ENCODE results near the gene DONSON. TPM values are rescaled to one million over a fixed set of nuclear protein-coding genes. Genes with fewer than 3 reads are reported as not detected.
"Not testable (repeated sequence)": the region's sequence is repeated elsewhere in the genome, so short reads cannot be mapped to it uniquely, and the experiment has no call there.

DONSON gene, protein sequence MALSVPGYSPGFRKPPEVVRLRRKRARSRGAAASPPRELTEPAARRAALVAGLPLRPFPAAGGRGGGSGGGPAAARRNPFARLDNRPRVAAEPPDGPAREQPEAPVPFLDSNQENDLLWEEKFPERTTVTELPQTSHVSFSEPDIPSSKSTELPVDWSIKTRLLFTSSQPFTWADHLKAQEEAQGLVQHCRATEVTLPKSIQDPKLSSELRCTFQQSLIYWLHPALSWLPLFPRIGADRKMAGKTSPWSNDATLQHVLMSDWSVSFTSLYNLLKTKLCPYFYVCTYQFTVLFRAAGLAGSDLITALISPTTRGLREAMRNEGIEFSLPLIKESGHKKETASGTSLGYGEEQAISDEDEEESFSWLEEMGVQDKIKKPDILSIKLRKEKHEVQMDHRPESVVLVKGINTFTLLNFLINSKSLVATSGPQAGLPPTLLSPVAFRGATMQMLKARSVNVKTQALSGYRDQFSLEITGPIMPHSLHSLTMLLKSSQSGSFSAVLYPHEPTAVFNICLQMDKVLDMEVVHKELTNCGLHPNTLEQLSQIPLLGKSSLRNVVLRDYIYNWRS
- 44.7 and 63.5 TPM in 2 replicates for total RNA-seq (2014; rRNA removed; shearing (Covaris generic); ENCODE audit: low replicate concordance)

DNA sequence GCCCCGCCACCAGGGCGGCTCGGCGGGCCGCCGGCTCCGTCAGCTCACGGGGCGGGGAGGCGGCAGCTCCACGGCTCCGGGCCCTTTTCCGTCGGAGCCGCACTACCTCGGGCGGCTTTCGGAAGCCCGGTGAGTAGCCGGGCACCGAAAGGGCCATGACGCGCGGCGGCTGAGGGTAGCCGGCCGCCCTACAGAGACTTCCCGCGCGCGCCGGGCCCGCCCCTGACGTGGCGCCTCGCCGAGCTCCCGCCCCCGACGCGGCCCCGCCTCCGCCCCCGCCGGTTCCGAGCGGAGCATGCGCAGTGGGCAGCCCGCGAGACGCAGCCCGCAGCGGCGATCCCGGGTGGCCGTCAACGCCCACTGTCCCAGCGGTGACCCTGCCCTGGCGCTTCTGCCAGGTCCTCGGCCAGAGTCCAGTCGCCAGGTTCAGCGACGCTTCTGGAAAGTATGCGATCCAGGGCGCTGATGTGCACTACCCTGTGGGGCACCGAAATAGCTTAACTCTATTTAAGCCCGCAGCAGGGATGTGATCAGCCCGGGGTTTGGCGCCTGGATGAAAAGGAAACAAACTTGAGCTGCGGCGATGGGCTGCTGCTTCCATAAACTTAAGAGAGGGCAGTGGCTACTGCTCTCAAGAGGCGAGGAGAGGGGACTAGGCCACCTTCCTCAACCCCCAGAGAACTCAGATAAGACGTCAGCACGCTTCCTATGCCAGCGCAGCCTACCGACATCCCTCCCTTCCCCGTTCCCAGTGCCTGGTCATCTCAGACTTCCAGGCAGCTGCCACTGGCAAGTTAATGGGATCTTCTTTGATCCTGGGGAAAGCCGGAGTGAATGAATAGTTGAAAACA, at the start of gene DONSON:
DONSON (minus strand) TSS at position 200 of the 851 bp plus-strand sequence; CDS start at position 157, 43 bp downstream.
- in situ Hi-C loops (cut with HindIII; ENCODE audit: low pct_unique_long_range_greater_than_20kb, low sequenced_read_pairs): no loop called here
- peak; percentile 84 for DNase-seq (ENCODE audit: low read depth)

DNA sequence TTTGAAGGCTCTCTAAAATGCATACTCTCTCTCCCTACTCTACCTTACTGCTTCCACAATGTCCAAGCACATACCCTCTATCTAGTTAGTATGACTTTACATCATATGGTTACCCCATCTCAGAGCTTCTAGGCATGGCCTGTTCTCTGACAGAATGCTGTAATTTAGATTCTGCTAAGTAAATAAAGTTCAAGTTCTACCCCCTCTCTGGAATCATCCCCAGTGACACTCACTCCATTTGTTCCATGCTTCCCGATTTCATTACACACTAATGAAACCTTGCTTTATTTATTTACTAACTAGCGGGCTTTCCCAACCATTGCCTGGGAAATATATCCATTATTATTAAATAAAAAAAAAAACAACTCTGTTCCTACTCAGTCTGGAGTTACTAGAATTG, 45.8 kb upstream of the DONSON start:
- in situ Hi-C loops (cut with HindIII; ENCODE audit: low pct_unique_long_range_greater_than_20kb, low sequenced_read_pairs): no loop called here
- DNase-seq (ENCODE audit: low read depth): no peak

DNA sequence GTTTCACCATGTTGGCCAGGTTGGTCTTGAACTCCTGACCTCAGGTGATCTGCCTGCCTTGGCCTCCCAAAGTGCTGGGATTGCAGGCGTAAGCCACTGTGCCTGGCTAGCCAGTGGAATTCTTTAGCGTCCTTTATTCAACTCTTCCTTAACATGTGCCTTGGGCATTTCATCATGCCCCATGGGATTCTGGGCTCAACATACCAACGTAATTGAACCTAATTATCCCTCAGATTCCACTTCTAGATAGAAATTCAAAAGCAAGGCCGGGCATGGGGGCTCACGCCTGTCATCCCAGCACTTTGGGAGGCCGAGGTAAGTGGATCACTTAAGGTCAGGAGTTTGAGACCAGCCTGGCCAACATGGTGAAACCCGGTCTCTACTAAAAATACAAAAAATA, 37.7 kb upstream of the DONSON start:
- DNase-seq (ENCODE audit: low read depth); in situ Hi-C loops (cut with HindIII; ENCODE audit: low pct_unique_long_range_greater_than_20kb, low sequenced_read_pairs): not testable (repeated sequence)

DNA sequence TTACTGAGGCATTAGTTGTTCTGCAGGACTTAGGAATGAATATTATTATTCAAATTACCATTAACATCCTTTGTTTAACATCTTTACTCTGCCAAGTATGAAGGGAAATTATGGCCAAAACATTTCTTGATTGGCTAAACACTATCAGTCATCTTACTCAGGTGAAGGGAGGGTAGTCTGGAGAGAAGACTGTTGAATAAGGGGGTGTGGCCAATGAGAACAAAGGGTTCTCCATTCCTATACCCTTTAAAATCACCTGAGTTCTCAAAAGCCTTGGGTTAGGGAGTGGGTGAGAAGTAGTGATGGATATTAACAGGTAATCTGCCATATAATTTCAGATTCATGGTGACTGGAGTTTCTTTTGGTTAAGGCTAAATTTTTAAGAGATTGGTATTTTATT, 33.8 kb upstream of the DONSON start:
- no peak for DNase-seq (ENCODE audit: low read depth)
- in situ Hi-C loops (cut with HindIII; ENCODE audit: low pct_unique_long_range_greater_than_20kb, low sequenced_read_pairs): no loop called here

DNA sequence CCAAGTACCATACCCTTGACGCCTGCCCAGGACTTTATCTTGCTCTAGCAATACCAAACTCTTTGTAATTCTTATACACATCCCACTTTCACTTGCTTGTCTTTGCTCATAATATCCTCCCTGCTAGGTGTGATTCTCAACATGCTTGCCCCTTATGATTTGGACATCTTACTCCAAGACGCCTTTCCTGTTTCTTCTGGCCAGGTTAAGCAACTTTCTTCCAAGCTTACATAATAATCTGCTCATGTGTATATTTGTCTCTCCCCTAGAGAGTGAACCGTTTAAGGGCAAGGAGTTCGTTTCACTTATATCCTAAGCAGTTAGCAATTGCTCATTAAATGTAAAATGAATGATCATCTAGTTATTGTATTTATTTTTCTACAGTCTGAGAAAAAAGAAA, 31.2 kb upstream of the DONSON start:
- no peak for DNase-seq (ENCODE audit: low read depth)
- in situ Hi-C loops (cut with HindIII; ENCODE audit: low pct_unique_long_range_greater_than_20kb, low sequenced_read_pairs): no loop called here

DNA sequence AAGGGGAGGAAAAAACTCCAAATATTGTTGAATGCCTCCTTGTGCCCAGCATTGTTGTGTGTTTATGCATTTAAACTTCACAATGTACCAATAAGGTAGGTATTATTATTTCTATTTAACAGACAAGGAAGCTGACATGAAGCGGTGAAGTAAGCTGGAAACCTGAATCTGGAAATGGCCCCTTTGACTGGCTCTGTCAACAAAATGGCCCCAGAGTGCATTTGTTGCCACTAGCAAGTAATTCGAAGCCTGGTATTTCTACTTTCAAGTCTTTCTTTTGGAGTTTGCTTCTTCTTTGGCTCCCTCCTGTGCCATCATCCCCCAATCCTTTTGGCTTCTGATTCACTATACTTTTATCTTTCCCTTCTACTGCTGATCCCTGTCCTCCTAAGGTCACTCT, 29.9 kb upstream of the DONSON start:
- DNase-seq (ENCODE audit: low read depth): no peak
- in situ Hi-C loops (cut with HindIII; ENCODE audit: low pct_unique_long_range_greater_than_20kb, low sequenced_read_pairs): no loop called here

DNA sequence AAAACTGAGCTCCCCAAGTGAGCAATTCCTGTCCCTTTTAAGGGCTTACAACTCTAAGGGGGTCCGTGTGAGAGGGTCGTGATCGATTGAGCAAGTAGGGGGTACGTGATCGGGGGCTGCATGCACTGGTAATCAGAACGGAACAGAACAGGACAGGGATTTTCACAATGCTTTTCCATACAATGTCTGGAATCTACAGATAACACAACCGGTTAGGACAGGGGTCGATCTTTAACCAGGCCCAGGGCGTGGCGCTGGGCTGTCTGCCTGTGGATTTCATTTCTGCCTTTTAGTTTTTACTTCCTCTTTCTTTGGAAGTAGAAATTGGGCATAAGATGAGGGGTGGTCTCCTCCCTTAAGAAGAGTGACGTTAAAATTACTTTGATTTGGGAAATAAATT, 29.1 kb upstream of the DONSON start:
- in situ Hi-C loops (cut with HindIII; ENCODE audit: low pct_unique_long_range_greater_than_20kb, low sequenced_read_pairs): not testable (repeated sequence)
- DNase-seq (ENCODE audit: low read depth): peak; percentile 2

DNA sequence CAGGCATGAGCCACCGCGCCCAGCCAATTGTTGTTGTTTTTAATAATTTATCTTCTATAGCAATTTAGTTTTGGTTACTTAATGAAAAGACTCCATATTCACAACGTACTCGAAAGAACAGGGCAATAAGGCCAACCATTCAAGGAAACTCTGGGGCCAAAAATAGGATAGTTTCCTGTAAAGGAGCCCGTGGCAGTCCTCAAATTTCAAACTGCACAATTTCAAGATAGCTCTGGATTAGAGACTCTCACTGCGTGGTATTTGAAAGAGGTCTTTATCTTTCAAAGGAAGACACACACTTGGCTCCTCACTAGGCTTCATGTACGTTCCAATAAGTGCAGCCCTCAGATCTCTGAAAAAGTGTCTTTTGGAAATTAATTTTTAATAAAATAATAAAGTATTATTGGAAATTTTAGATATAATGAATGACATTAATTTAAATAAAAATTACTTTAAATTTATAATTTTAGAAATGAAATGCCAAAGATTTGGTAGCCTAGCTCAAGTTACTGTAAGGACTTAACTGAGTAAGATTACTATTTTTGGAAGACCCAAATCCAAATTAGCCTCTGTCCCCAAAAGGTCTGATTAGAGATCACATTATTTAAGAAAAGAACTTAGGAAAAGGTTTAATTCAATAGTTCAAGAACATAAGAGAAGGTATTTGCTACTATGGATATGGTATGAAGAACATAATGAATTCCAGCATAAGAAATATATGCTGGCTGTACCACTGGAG, 22.7 kb upstream of the DONSON start:
- DNase-seq (ENCODE audit: low read depth): no peak
- in situ Hi-C loops (cut with HindIII; ENCODE audit: low pct_unique_long_range_greater_than_20kb, low sequenced_read_pairs): no loop called here

DNA sequence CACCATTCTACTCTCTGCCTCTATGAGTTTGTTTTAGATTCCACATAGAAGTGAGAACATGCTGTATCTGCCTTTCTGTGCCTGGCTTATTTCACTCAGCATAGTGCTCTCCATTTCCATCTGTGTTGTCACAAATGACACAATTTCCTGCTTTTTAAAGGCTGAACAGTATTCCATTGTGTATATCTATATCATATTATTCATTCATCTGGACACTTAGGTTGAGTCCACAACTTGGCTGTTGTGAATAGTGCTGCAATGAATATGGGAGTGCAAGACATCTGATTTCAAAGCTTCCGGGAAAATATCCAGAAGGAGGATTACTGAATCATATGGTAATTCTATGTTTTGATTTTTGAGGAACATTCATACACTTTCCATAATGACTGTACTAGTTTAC, 20.1 kb upstream of the DONSON start:
- DNase-seq (ENCODE audit: low read depth): no peak
- in situ Hi-C loops (cut with HindIII; ENCODE audit: low pct_unique_long_range_greater_than_20kb, low sequenced_read_pairs): no loop called here

DNA sequence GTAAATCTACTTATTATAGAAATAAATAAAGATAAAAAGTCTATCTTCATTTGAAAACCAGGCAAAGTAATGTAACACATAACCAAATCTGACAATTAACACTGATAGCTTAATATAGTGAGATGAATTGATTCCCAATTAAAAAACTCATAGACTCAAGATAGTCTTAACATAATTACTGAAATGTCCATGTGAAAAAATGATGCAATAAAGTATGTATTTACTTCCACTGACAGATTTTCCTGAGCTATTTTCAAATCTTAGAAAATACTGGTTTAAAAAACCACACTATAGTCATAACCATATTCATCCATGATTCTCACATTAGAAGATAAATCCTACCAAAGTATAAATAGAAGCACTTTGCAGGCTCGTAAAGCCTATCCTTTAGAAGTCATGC, 9.6 kb upstream of the DONSON start:
- DNase-seq (ENCODE audit: low read depth): no peak

DNA sequence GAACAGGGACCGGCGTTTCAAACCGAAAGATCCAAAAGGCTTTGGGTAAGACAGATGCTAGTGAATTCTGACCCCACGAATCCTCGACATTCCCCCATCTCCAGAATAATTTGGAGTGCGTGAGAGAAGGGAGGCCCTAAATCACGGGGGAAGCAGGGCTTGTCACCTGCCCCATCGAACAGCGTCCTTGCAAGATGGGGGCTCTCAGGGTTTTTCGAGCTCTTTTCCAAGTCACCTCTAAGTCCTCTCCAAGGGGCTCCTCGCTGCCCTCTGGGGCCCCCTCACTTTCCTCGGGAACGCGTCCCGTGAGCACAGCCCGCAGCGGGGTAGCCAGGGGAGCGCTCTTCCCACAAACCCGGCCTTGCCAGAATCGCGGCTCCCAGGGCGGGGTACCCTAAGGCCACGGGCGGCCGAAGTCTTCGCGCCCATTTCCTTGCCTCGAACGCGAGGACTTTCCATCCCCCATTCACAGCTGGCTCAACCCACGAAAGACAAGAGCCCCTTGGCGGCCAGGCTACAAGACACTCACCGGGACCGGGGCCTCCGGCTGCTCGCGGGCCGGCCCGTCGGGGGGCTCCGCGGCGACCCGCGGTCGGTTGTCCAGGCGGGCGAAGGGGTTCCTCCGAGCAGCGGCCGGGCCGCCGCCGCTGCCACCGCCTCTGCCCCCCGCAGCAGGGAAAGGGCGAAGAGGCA, 546 bp downstream of the DONSON start:
- in situ Hi-C loops (cut with HindIII; ENCODE audit: low pct_unique_long_range_greater_than_20kb, low sequenced_read_pairs): no loop called here
- DNase-seq (ENCODE audit: low read depth): no peak

More for the DNA sequence above, 9.6 kb upstream of the DONSON start:
- in situ Hi-C loops (cut with HindIII; ENCODE audit: low pct_unique_long_range_greater_than_20kb, low sequenced_read_pairs): no loop called here

DNA sequence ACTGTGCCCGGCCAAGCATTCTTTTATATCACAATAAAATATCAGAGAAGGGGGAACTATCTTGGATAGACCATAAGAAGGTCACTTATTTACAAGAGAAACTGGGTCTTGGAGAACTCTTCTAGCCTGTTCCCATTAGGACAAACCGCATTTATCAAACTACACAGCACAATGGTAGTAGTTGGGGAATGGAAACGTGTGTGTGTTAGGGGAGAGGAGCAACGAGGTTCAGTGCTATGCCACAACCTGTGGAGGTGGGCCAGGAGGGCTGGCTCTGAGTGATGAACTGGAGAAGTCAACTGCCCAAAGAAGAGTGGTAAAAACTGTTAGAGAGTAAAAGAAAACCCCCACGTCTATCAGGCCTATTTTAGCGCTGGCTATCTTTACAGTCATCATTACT, 1.6 kb downstream of the DONSON start:
- no peak for DNase-seq (ENCODE audit: low read depth)
- in situ Hi-C loops (cut with HindIII; ENCODE audit: low pct_unique_long_range_greater_than_20kb, low sequenced_read_pairs): no loop called here

DNA sequence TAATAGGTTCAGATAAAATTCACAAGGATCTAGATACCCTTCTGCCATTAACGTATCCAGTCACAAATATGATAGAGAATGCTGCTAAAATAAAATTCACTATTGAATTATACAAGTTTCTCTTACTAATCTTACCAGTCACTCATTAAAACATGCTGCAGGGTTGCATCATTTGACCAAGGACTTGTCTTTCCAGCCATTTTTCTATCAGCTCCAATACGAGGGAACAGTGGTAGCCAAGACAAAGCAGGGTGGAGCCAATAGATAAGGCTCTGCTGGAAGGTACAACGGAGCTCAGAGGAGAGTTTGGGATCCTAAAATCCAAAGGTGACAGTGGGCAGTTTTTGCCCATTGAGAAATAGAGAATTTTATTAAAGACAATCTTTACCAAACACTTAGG, 4.0 kb downstream of the DONSON start:
- in situ Hi-C loops (cut with HindIII; ENCODE audit: low pct_unique_long_range_greater_than_20kb, low sequenced_read_pairs): no loop called here
- DNase-seq (ENCODE audit: low read depth): no peak

DNA sequence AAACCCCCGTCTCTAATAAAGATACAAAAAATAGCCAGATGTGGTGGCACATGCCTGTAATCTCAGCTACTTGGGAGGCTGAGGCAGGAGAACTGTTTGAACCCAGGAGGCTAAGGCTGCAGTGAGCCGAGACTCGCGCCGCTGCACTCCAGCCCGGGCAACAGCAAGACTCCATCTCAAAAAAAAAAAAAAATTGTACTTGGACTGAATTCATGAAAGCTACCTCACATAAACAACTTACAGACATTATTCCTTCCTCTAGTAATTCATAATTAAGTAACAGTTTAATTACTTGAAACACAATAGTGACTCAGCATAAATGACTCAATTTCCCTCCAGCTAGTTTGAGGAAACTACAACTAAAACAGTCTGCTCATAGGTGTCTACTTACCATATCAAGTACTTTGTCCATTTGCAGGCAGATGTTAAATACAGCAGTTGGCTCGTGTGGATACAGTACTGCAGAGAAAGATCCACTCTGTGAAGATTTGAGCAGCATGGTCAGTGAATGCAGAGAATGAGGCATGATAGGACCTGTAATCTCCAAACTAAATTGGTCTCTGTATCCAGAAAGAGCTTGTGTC, 9.4 kb downstream of the DONSON start:
- in situ Hi-C loops (cut with HindIII; ENCODE audit: low pct_unique_long_range_greater_than_20kb, low sequenced_read_pairs): no loop called here
- peak; percentile 19 for DNase-seq (ENCODE audit: low read depth)

DNA sequence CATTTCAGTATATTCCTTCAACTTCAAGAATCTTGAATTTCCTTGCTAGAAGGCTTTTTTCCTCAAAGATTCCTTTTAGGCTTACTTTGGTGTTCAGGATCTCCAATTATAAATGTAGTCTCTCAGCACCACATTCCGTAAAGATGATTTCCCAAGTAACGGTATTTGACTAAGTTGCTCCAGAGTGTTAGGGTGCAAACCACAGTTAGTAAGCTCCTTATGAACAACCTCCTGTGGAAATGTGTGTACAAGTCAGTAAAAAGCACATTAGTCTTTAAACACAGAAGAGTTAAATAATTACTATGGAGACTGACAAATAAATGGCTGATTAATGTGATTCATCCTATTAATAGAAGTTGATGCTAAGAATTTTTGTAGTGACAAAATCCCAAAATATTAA, 10.3 kb downstream of the DONSON start:
- in situ Hi-C loops (cut with HindIII; ENCODE audit: low pct_unique_long_range_greater_than_20kb, low sequenced_read_pairs): no loop called here
- DNase-seq (ENCODE audit: low read depth): no peak

DNA sequence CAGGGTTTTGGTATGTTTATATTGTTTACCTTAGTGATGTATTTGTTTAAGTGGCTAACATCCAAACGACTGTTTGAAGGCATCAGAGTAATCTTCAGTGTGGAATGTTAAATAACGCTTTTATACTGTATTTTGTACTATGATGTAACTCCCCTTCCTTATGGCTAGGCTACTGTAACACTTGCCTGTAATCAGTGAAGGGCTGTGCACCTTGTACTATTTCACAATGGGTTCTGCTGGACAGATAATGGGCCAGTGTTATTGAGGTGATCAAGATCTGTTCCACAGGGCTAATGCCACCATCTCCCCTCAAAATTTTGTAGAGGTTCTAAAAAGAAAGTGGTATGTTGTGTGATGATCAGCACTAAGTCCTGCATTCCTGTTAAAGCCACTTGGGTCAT, 11.7 kb downstream of the DONSON start:
- in situ Hi-C loops (cut with HindIII; ENCODE audit: low pct_unique_long_range_greater_than_20kb, low sequenced_read_pairs); DNase-seq (ENCODE audit: low read depth): not testable (repeated sequence)

DNA sequence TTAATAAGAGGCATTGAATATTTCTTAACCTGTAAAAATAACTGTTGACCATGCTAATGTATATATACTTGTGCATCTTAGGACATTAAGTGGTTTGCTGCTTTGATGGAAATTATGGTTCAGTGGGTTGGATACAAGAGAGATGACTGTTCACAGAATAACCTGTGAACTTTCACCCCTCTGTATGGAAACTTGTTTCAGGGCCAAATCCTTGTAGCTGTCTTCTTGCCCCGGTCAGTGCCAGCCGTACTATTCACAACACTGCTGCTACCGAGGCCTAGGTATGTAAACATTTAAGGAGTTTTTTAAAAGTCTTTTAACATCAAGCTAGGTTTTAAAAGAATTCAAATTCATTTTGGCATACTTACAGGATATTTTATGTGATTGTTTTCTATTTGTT, 16.1 kb downstream of the DONSON start:
- in situ Hi-C loops (cut with HindIII; ENCODE audit: low pct_unique_long_range_greater_than_20kb, low sequenced_read_pairs): no loop called here
- DNase-seq (ENCODE audit: low read depth): no peak

DNA sequence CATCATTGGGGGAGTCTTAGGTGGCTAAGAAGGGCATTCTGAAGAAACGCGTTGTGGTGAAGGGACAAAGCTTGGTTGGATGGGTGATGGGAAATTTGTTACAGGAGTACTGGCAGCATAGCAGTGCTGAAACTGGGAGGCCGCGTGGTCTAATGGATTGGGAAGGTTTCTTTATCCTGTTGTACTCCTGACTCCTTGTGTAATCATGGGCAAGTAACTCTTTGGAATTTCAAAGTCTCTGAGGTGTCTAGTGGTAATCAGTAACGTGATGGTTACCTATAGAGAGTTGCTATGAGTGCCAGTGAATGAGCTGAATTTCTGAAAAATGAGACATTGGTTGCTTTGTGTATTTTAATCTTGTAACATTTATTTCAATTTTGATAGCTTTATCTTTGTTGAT, 18.5 kb downstream of the DONSON start:
- no peak for DNase-seq (ENCODE audit: low read depth)
- in situ Hi-C loops (cut with HindIII; ENCODE audit: low pct_unique_long_range_greater_than_20kb, low sequenced_read_pairs): no loop called here

Data from Caki2 (cell line).